C1 segment of cervical spinal cord (tissue), 14 donors: ENCODE data around the gene WASHC4.
"Not testable (repeated sequence)": the region's sequence is repeated elsewhere in the genome, so short reads cannot be mapped to it uniquely, and the experiment has no call there.

ENCODE experiments used
- DNase-seq, 14 donors: peaks; one replicate each; lab custom pipeline; 2025; lab: John Stamatoyannopoulos, UW

Gene WASHC4

GRCh38 chr12:105090361-105090760 is 17.2 kb upstream of the WASHC4 start:
- no peak for DNase-seq

DNA sequence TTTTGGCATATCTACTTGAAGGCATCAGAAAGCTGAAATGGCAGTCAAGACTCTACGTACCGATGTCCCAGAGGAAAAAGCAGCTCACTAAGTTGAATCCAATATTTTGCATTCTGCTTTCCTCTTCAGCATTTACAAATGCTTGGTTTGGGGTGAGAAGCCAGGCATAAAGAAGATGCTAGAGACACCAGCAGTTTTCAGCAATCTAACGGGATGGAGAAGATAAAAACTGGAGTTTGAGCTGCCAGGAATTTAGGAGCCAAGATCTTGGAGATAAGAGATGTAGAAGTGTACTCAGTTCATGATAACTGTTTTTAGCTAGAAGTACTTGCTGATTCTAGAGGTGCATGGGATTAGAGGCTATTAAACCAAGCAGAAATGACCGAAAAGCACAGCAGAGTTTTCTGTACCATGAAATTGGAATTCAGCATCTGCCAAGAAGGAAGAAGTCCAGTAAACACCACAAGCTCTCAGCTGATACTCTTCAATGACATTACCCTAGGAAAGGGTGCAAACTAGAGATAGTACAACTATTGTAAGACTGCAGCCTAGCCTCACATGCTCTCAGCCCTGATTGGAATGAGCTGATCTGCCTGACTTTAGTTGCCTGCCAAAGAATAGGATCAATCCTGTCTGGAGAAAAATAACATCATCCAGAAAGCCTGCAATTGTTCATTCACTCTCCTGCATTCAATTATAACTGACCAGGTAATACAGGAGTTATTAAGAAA is 15.9 kb upstream of the WASHC4 start:
- no peak for DNase-seq

DNA sequence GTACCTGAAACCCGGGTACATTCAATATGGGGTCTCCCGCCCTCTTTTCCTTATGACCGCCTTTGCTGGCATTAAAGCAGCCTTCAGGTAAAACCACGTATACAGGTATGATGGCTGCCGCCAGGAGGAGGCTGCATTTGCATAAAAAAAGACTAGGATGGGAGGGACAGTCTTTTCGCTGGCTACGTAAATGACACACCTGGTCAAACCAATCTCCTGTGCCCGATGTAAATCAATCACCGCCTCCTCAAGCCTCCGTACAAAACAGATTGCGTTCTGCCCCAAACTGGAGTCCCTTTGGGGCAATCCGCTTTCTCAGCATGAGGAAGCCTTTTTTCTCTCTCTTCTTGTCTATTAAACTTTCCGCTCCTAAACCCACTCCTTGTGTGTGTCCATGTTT is 15.2 kb upstream of the WASHC4 start:
- no peak for DNase-seq

GRCh38 chr12:105095338-105095737 is 12.2 kb upstream of the WASHC4 start:
- DNase-seq = not testable (repeated sequence)

- DNase-seq = no peak
Observed at GRCh38 chr12:105099356-105099755, 8.2 kb upstream of the WASHC4 start.

DNA sequence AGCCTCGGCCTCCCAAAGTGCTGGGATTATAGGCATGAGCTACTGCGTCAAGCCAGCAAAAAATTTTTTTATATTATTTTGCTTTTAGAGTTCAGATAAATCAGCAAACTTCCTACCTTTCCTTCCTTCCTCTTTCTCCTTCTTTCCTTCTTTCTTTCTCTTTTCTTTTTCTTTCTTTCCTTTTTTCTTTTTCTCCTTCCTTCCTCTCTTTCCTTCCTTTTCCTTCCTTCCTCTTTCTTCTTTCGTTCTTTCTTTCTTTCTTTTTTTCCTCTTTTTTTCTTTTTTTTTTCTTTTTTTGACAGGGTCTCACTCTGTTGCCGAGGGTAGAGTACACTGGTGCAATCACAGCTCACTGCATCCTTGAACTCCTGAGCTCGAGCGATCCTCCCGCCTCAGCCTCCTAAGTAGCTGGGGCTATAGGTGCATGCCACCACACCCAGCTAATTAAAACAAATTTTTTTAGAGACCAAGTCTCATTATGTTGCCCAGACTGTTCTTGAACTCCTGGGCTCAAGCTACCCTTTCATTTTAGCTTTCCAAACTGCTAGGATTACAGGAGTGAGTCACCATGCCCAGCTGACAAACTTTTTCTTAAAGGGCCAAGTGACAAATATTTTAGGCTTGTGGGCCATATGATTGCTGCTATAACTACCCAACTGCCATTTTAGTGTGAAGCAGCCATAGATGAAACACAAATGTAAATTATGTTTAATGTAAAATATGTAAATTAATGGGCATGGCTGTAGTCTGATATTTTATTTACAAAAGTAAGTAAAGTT is 7.1 kb upstream of the WASHC4 start:
- DNase-seq = no peak

GRCh38 chr12:105100998-105101397 is 6.5 kb upstream of the WASHC4 start:
- no peak for DNase-seq

- DNase-seq = no peak
Observed at GRCh38 chr12:105102673-105103072, 4.9 kb upstream of the WASHC4 start.

DNA sequence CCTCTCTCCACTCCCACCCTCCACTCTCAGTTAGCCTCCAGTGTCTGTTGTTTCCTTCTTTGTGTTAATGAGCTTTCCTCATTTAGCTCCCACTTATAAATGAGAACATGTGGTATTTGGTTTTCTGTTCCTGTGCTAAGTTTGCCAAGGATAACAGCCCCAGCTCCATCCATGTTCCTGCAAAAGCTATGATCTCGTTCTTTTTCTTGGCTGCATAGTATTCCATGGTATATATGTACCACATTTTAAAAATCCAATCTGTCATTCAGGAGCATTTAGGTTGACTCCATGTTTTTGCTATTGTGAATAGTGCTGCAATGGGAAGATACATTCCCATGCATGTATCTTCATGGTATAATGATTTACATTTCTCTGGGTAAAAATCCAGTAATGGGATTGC is 2.8 kb upstream of the WASHC4 start:
- no peak for DNase-seq

- no peak for DNase-seq
Observed at GRCh38 chr12:105106621-105107020, 910 bp upstream of the WASHC4 start.

DNA sequence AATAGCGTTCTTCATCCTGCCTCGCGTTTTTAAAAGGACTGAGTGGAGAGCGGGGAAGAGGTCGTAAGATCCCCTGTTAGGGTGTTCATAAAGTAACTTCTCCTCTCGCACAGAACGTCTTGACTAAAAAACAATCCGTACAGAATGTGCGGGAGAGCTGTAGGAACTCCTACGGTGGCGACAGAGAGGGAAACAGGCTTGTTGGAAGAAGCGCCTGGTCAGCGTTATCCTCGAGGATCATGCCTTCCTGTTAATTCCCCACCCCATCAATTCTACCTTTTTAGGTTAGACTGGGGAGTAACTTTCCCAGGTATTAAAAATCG is 399 bp upstream of the WASHC4 start:
- peak in 1 of 14 donors; percentile 73 for DNase-seq

- no peak for DNase-seq
Observed at GRCh38 chr12:105109465-105110212, 2.1 kb downstream of the WASHC4 start.

GRCh38 chr12:105110851-105111250 is 3.3 kb downstream of the WASHC4 start:
- no peak for DNase-seq

DNA sequence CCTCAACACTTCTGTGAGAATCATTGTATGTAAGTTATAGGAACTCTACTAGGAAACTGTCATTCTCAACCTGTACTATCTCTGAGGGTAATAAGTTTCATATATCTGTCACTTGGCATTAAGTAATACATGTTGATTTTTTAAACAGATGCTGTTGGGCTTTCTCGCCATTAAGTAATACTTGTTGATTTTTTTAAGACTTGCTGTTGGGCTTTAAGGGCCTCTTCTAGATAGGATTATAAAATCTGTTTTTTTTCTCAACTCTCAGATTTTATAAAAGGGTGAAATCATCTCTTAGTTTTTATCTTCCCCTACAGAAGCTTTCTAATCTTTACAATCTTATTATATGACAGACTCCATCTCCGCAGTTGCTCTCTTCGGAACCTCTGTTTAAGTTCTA is 5.6 kb downstream of the WASHC4 start:
- no peak for DNase-seq

- DNase-seq = no peak
Observed at GRCh38 chr12:105116969-105117368, 9.4 kb downstream of the WASHC4 start.

DNA sequence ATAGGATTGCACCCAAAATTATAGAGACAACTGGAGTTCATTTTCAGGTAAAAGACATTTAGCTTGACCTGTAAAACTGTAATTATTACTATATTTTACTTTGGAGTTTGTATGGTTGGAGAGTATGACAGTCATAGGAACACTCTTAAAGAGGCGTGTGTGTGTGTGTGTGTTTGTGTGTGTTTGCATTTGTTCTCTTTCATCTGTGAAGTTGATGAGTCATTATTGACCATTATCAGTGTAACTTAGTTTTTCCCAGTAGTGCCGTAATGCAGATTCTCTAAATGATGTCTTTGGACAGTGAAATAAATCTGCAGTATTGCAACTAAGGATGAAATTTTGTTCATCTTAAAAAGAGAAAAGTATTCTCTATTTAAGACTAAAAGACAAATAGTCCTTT is 13.0 kb downstream of the WASHC4 start:
- DNase-seq = no peak

GRCh38 chr12:105138248-105138647 is 30.7 kb downstream of the WASHC4 start:
- DNase-seq = no peak

- DNase-seq = no peak
Observed at GRCh38 chr12:105141320-105141922, 33.9 kb downstream of the WASHC4 start.

DNA sequence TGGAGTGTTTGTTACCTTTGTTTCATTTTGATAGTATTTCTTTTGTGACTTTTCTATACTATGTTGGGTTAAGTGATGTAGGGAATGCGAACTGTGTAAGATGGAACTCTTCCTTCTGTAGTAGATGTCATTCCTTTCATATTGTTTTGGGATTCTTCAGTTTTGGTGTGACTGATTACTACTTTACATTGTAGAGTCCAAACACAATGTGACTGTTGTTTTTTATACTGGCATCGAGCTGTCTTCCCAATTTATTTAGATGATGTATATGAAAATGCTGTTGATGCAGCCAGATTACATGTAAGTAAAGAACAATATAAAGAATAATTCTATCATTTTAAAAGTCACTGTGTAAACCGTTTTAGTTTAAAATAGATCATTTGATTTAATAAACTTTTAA is 34.7 kb downstream of the WASHC4 start:
- no peak for DNase-seq

DNA sequence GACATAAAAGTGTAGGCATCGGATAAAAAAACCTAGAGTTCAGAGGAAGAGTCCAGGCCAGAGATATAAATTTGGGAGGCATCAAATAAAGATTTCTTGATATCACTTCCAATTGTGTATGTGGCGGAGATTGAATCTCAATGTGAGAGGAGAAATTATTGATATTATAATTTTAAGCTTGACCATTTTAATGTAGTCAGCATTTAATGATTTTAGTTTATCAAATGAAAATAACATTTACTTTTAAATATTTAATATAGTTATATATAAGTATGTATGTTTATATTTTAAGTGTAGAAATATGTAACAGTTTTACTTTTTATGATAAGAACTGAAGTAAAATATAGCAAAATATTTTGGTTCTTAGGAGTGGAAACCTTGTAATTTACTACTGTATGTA is 48.7 kb downstream of the WASHC4 start:
- no peak for DNase-seq

DNA sequence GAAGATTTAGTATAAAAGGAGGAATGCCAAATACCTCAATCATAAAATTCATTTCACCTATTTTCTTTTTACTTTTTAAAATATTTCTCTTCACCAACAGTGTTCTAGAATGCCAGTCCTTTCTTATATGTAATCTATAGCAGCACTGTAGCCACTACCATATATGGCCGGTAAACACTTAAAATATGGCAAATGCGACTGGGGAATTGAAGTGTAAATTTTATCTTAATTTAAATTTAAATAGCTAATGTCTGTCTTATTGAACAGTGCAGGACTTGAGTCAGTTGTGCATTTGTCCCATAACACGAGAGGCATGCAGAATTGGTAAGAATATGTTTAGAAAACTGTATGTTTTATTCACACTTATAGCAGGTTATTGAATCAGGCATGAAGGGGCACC is 50.1 kb downstream of the WASHC4 start:
- DNase-seq = no peak

- DNase-seq = no peak
Observed at GRCh38 chr12:105158876-105159275, 51.3 kb downstream of the WASHC4 start.
